GM12864 (cell line): ENCODE data around the gene HLA-G.
"Not testable (repeated sequence)": the region's sequence is repeated elsewhere in the genome, so short reads cannot be mapped to it uniquely, and the experiment has no call there.

Experiments used
- DNase-seq: peaks from one replicate; pipeline ENCODE4 v3.0.0-alpha.2; 2011; ENCODE audit warnings: low read depth
- H3K4me3 ChIP-seq: 2 replicates; pipeline ENCODE4 v1.5.1; 2011; ENCODE audit warnings: mild to moderate bottlenecking, low read depth, low read length, control low read depth
- CTCF ChIP-seq: IDR thresholded peaks from 2 replicates; pipeline ENCODE4 v1.5.1; 2011; ENCODE audit warnings: low read depth, mild to moderate bottlenecking, moderate library complexity, low read length, control low read depth, inconsistent platforms; ENCODE audit errors: missing control alignments

HLA-G gene

GRCh38 chr6:29861521-29862255 lies 34.1 kb downstream of the HLA-G start:
- no peak overlapping the region for H3K4me3 ChIP-seq
- TF ChIP-seq CTCF = no peak
- no peak for DNase-seq

GRCh38 chr6:29864037-29864810 lies 36.6 kb downstream of the HLA-G start:
- no peak for DNase-seq
- TF ChIP-seq CTCF = no peak
- no peak overlapping the region for H3K4me3 ChIP-seq

GRCh38 chr6:29865631-29866030 lies 38.0 kb downstream of the HLA-G start:
- no peak for DNase-seq
- no peak for TF ChIP-seq CTCF
- H3K4me3 ChIP-seq = no peak overlapping the region

- TF ChIP-seq CTCF = no peak
- H3K4me3 ChIP-seq = no peak overlapping the region
- DNase-seq = no peak
These were observed 42.5 kb downstream of the HLA-G start for GRCh38 chr6:29870104-29870503.

- DNase-seq = no peak
- no peak for TF ChIP-seq CTCF
- H3K4me3 ChIP-seq = no peak overlapping the region
These were observed 45.2 kb downstream of the HLA-G start for GRCh38 chr6:29872791-29873190.

GRCh38 chr6:29875257-29875656 lies 47.6 kb downstream of the HLA-G start:
- no peak for DNase-seq
- no peak overlapping the region for H3K4me3 ChIP-seq
- no peak for TF ChIP-seq CTCF

- not testable (repeated sequence) for DNase-seq, H3K4me3 ChIP-seq
These were observed 48.1 kb downstream of the HLA-G start for GRCh38 chr6:29875734-29876133.
